Ishikawa (cell line): Measurements from ENCODE around the gene ZXDC.

Experiments
- CEBPB ChIP-seq: IDR thresholded peaks from 2 replicates; pipeline ENCODE4 v1.6.1; 2012
- RAD21 ChIP-seq: IDR thresholded peaks from 2 replicates; pipeline ENCODE4 v1.6.1; 2012; ENCODE audit warnings: low read depth
- TAF1 ChIP-seq: IDR thresholded peaks from 2 replicates; pipeline ENCODE4 v1.6.1; 2012; ENCODE audit warnings: low read depth, mild to moderate bottlenecking

DNA sequence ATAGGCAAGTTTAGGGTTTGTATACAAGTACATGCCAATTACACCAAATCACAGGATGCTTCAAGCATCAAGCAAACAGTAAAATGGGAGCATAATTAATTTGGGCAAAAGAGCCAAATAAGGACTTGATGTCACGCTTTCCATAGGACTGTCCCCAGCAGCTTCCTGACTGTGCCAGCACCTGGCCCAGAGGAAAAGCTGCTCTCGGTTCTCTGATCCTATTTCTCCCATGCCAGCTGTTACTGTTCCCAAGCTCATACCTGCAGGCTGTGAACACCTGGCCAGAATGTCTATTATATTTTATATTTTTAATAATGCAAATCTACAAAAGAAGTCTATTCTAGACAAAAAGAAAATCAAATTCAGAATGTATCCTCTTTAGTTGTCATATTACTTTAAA lies 12.2 kb downstream of the ZXDC start:
- no peak for TF ChIP-seq CEBPB
- no peak for TF ChIP-seq TAF1
- no peak for TF ChIP-seq RAD21
